Measurements from ENCODE around the gene TJP1.
"Not testable (repeated sequence)": the region's sequence is repeated elsewhere in the genome, so short reads cannot be mapped to it uniquely, and the experiment has no call there.

The TJP1 gene

GRCh38 chr15:29800491-29801366 lies 21.5 kb downstream of the TJP1 start:
- DNase-seq (ENCODE audit: low read depth in 1 of 2, low spot score in 1 of 2): no peak

GRCh38 chr15:29799859-29800258 lies 22.4 kb downstream of the TJP1 start:
- DNase-seq (ENCODE audit: low read depth in 1 of 2, low spot score in 1 of 2): no peak

GRCh38 chr15:29795610-29796009 lies 26.7 kb downstream of the TJP1 start:
- DNase-seq (ENCODE audit: low read depth in 1 of 2, low spot score in 1 of 2): no peak

- no peak for DNase-seq (ENCODE audit: low read depth in 1 of 2, low spot score in 1 of 2)
These were observed 29.7 kb downstream of the TJP1 start for GRCh38 chr15:29792426-29793159.

DNA sequence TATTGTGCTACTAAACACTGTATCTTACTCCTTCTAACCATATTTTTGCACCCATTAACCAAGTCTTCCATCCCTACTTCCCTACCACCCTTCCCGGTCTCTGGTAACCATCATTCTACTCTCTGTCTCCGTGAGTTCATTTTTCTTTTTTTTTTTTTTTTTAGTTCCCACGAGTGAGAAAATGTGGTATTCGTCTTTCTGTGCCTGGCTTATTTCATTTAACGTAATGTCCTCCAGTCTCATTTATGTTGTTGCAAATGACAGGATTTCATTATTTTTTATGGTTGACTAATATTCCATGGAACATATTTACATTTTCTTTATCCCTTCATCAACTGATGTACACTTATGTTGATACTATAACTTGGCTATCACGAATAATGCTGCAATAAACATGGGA lies 31.7 kb downstream of the TJP1 start:
- no peak for DNase-seq (ENCODE audit: low read depth in 1 of 2, low spot score in 1 of 2)

GRCh38 chr15:29789871-29790270 lies 32.4 kb downstream of the TJP1 start:
- DNase-seq (ENCODE audit: low read depth in 1 of 2, low spot score in 1 of 2): no peak

DNA sequence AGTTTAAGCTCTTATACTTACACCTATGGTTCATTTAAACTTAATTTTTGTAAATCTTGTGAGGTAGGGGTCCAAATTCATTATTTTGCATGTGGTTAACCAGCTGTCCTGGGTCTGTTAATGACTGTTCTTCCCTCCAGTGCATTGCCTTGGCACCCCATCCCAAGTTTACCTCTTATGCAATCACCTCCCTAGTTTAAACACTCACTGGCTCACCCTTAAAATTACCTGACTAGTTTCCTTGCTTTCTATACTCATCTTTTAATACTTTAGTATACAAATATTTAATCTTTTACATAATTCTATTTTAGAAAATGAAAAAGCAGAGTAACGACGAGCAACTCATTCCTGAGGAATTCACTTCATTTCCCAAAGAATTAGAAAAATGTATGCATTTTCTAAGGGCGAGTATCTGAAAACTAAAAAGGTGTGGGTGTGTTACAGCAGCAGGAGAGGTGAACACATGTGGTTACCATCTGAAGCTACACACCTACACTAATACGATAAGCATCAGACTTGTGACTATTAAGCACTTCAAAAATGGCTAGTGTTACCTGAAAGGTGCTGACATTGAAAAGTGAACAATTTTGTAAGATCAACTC lies 33.7 kb downstream of the TJP1 start:
- DNase-seq (ENCODE audit: low read depth in 1 of 2, low spot score in 1 of 2): no peak

- no peak for DNase-seq (ENCODE audit: low read depth in 1 of 2, low spot score in 1 of 2)
These were observed 34.5 kb downstream of the TJP1 start for GRCh38 chr15:29787767-29788166.

GRCh38 chr15:29785642-29786041 lies 36.6 kb downstream of the TJP1 start:
- no peak for DNase-seq (ENCODE audit: low read depth in 1 of 2, low spot score in 1 of 2)

GRCh38 chr15:29785136-29785535 lies 37.1 kb downstream of the TJP1 start:
- no peak for DNase-seq (ENCODE audit: low read depth in 1 of 2, low spot score in 1 of 2)

DNA sequence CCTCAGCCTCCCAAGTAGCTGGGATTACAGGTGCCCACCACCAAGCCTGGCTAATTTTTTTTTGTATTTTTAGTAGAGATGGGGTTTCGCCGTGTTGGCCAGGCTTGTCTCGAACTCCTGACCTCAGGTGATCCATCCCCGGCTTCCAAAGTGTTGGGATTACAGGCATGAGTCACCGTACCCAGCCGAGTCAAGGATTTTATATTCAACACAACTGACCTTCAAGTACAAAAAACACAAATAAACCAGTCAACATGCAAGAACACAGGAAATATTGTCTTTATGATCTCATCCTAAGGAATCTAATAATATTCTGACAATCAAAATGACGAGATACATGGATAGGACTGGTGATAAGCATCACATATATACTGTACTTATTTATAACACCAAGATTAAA lies 37.9 kb downstream of the TJP1 start:
- no peak for DNase-seq (ENCODE audit: low read depth in 1 of 2, low spot score in 1 of 2)

DNA sequence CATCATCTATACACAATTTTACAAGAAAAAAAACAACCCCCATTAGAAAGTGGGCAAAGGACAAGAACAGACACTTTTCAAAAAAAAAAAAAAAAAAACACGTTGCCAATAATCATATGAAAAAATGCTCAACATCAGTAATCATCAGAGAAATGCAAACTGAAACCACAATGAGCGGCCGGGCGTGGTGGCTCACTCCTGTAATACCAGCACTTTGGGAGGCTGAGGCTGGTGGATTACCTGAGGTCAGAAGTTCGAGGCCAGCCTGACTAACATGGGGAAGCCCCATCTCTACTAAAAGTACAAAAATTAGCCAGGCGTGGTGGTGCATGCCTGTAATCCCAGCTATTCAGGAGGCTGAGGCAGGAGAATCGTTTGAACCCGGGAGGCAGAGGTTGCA lies 39.5 kb downstream of the TJP1 start:
- not testable (repeated sequence) for DNase-seq (ENCODE audit: low read depth in 1 of 2, low spot score in 1 of 2)

DNA sequence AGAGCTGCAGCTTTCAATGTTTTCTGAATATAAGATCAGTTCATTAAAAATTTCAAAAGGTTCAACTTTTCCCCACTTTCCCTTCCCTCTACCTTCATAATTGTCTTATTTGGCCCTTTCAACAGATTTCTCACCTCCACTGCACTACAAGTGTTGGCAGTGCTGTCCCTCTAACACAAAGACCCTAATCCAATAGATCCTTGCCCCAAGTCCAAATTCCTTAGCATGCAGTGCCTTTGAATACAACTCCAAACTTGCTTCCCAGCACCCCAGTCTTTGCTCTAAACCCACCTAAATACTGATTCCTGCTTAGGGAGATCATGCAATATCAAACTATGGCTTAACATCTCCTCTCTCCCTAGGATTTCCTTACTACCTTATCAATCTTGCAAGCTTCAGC lies 43.9 kb downstream of the TJP1 start:
- no peak for DNase-seq (ENCODE audit: low read depth in 1 of 2, low spot score in 1 of 2)

- DNase-seq (ENCODE audit: low read depth in 1 of 2, low spot score in 1 of 2): no peak
These were observed 45.4 kb downstream of the TJP1 start for GRCh38 chr15:29776859-29777258.

DNA sequence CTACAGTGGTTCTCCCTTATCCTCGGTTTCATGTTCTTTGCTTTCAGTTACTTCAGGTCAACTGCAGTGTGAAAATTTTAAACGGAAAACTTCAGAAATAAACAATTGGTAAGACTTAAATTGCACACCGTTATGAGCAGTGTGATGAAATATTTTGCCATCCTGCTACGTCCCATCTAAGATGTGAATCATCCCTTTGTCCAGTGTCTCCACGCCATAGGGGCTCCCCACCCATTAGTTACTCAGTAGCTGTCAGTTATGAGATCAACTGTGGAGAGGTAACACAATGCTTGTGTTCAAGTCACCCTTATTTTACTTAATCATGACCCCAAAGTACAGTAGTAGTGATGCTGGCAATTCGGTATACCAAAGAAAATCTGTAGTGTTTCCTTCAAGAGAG lies 47.4 kb downstream of the TJP1 start:
- DNase-seq (ENCODE audit: low read depth in 1 of 2, low spot score in 1 of 2): no peak

GRCh38 chr15:29773816-29774215 lies 48.5 kb downstream of the TJP1 start:
- no peak for DNase-seq (ENCODE audit: low read depth in 1 of 2, low spot score in 1 of 2)

DNA sequence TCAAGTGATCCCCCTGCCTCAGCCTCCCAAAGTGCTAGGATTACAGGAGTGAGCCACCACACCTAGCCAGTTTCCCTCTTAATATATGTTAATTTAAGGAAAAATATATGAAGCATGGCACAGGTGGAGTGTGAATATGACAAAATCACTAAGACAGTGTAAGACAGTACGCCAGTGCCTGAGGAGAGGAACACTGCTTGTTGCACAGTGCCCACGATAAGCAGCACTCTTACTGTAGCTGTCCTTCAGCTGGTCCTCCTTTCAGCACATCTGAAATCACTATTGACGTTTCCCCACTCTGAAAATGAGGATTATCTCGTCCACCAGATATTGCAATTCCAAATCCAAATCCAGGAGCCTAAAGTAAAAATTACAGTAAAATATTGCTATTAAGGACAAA lies 49.3 kb downstream of the TJP1 start:
- DNase-seq (ENCODE audit: low read depth in 1 of 2, low spot score in 1 of 2): no peak

- no peak for DNase-seq (ENCODE audit: low read depth in 1 of 2, low spot score in 1 of 2)
These were observed 51.5 kb downstream of the TJP1 start for GRCh38 chr15:29770796-29771195.

GRCh38 chr15:29765898-29766527 lies 56.3 kb downstream of the TJP1 start:
- no peak for DNase-seq (ENCODE audit: low read depth in 1 of 2, low spot score in 1 of 2)

- DNase-seq (ENCODE audit: low read depth in 1 of 2, low spot score in 1 of 2): no peak
These were observed 56.9 kb downstream of the TJP1 start for GRCh38 chr15:29765234-29765841.

DNA sequence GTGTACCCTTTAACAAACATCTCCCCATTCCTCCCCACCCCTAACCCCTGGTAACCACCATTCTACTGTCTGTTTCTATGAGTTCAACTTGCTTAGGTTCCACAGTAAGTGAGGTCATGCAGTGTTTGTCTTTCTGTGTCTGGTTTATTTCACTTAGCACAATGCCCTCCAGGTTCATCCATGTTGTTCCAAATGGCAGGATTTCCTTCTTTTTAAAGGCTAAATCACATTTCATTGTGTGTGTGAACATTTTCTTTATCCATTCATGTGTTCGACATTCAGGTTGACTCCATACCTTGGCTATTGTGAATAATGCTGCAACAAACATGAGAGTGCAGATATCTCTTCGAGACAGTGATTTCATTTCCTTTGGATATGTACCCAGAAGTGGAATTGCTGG lies 62.7 kb downstream of the TJP1 start:
- DNase-seq (ENCODE audit: low read depth in 1 of 2, low spot score in 1 of 2): no peak
